Measurements from ENCODE around the gene TSKS. TPM values are rescaled to one million over a fixed set of nuclear protein-coding genes. Genes with fewer than 3 reads are reported as not detected.

TSKS gene
- total RNA-seq, 2 experiments from 2014 or later = not detected

- no peaks in the 10 kb centered on the region for H3K79me2 ChIP-seq (ENCODE audit: insufficient read depth, low read depth, low read length)
- H3K9me3 ChIP-seq (ENCODE audit: low read length) = no peaks in the 10 kb centered on the region
- H3K4me1 ChIP-seq (ENCODE audit: insufficient read depth, low read length, poor library complexity, severe bottlenecking) = no peaks in the 10 kb centered on the region
- H4K20me1 ChIP-seq (ENCODE audit: insufficient read depth, low read length) = no peaks in the 10 kb centered on the region
- intact Hi-C loops (cut with micrococcal nuclease; ENCODE audit: unreplicated experiment) = no loop called here
- BruUV-seq (replicated peaks) = no TSS peak
- H3K9me2 ChIP-seq (ENCODE audit: insufficient read depth, low read length) = no peaks in the 10 kb centered on the region
- H2AFZ ChIP-seq (ENCODE audit: low read length) = no peak overlapping the region
- ChIA-PET POLR2A (no interaction called here), CTCF (ENCODE audit: unreplicated experiment) (no interaction called here)
- no peak overlapping the region for H3K27ac ChIP-seq (ENCODE audit: low read depth, low read length, poor library complexity, severe bottlenecking)
- peaks cover 84% of the 10 kb centered on the region for H3K36me3 ChIP-seq (ENCODE audit: insufficient read depth, low read length)
- DNase-seq (ENCODE audit: low spot score) = no peak
- no peak overlapping the region for H3K4me2 ChIP-seq (ENCODE audit: low read length)
- H3K4me3 ChIP-seq (ENCODE audit: low read depth, low read length, poor library complexity, severe bottlenecking) = no peak overlapping the region
- TF ChIP-seq EZH2phosphoT487 (IDR thresholded peaks at IDR 0.05; ENCODE audit: borderline replicate concordance, low read depth, low read length) = no peak
- no peak for TF ChIP-seq CTCF (conservative IDR thresholded peaks at IDR 0.05; ENCODE audit: low read length)
Observed at GRCh38 chr19:49795615-49796014, 32.5 kb upstream of the TSKS start.

- H4K20me1 ChIP-seq (ENCODE audit: insufficient read depth, low read length) = no peaks in the 10 kb centered on the region
- H3K27ac ChIP-seq (ENCODE audit: low read depth, low read length, poor library complexity, severe bottlenecking) = no peak overlapping the region
- no peak overlapping the region for H2AFZ ChIP-seq (ENCODE audit: low read length)
- no peaks in the 10 kb centered on the region for H3K9me3 ChIP-seq (ENCODE audit: low read length)
- ChIA-PET POLR2A (interaction anchor here (0.7 kb wide), 1 partner anchor 19 kb away, joined by 3 read pairs; no protein-coding TSS in a partner anchor), CTCF (ENCODE audit: unreplicated experiment) (no interaction called here)
- H3K9me2 ChIP-seq (ENCODE audit: insufficient read depth, low read length) = no peaks in the 10 kb centered on the region
- TF ChIP-seq EZH2phosphoT487 (IDR thresholded peaks at IDR 0.05; ENCODE audit: borderline replicate concordance, low read depth, low read length) = no peak
- TF ChIP-seq CTCF (conservative IDR thresholded peaks at IDR 0.05; ENCODE audit: low read length) = no peak
- no peaks in the 10 kb centered on the region for H3K79me2 ChIP-seq (ENCODE audit: insufficient read depth, low read depth, low read length)
- H3K4me2 ChIP-seq (ENCODE audit: low read length) = no peak overlapping the region
- H3K36me3 ChIP-seq (ENCODE audit: insufficient read depth, low read length) = peaks cover 78% of the 10 kb centered on the region
- no peaks in the 10 kb centered on the region for H3K4me1 ChIP-seq (ENCODE audit: insufficient read depth, low read length, poor library complexity, severe bottlenecking)
- no TSS peak for BruUV-seq (replicated peaks)
- H3K4me3 ChIP-seq (ENCODE audit: low read depth, low read length, poor library complexity, severe bottlenecking) = no peak overlapping the region
- DNase-seq (ENCODE audit: low spot score) = no peak
- intact Hi-C loops (cut with micrococcal nuclease; ENCODE audit: unreplicated experiment) = no loop called here
Observed at GRCh38 chr19:49793561-49793840, 30.4 kb upstream of the TSKS start.

- H3K9me2 ChIP-seq (ENCODE audit: insufficient read depth, low read length) = no peaks in the 10 kb centered on the region
- H2AFZ ChIP-seq (ENCODE audit: low read length) = no peak overlapping the region
- H3K4me1 ChIP-seq (ENCODE audit: insufficient read depth, low read length, poor library complexity, severe bottlenecking) = no peaks in the 10 kb centered on the region
- no TSS peak for BruUV-seq (replicated peaks)
- DNase-seq (ENCODE audit: low spot score) = no peak
- no peaks in the 10 kb centered on the region for H4K20me1 ChIP-seq (ENCODE audit: insufficient read depth, low read length)
- ChIA-PET CTCF (ENCODE audit: unreplicated experiment) (no interaction called here), POLR2A (no interaction called here)
- no peak overlapping the region for H3K4me2 ChIP-seq (ENCODE audit: low read length)
- H3K9me3 ChIP-seq (ENCODE audit: low read length) = no peaks in the 10 kb centered on the region
- H3K4me3 ChIP-seq (ENCODE audit: low read depth, low read length, poor library complexity, severe bottlenecking) = no peak overlapping the region
- intact Hi-C loops (cut with micrococcal nuclease; ENCODE audit: unreplicated experiment) = no loop called here
- no peak for TF ChIP-seq EZH2phosphoT487 (IDR thresholded peaks at IDR 0.05; ENCODE audit: borderline replicate concordance, low read depth, low read length)
- TF ChIP-seq CTCF (conservative IDR thresholded peaks at IDR 0.05; ENCODE audit: low read length) = no peak
- no peak overlapping the region for H3K27ac ChIP-seq (ENCODE audit: low read depth, low read length, poor library complexity, severe bottlenecking)
- H3K79me2 ChIP-seq (ENCODE audit: insufficient read depth, low read depth, low read length) = no peaks in the 10 kb centered on the region
- H3K36me3 ChIP-seq (ENCODE audit: insufficient read depth, low read length) = peaks cover 76% of the 10 kb centered on the region
Observed at GRCh38 chr19:49792829-49793560, 29.9 kb upstream of the TSKS start.

Measured in OCI-LY7 (cell line).